Ishikawa (cell line): ENCODE measurements around the gene GALNT14.

Source experiments
- EP300 ChIP-seq: IDR thresholded peaks from 2 replicates; pipeline ENCODE4 v1.6.1; 2012; ENCODE audit warnings: borderline replicate concordance
- RAD21 ChIP-seq: IDR thresholded peaks from 2 replicates; pipeline ENCODE4 v1.6.1; 2012; ENCODE audit warnings: low read depth
- TAF1 ChIP-seq: IDR thresholded peaks from 2 replicates; pipeline ENCODE4 v1.6.1; 2012; ENCODE audit warnings: low read depth, mild to moderate bottlenecking
- ZBTB7A ChIP-seq: IDR thresholded peaks from 2 replicates; pipeline ENCODE4 v1.6.1; 2012; ENCODE audit warnings: low read depth

DNA sequence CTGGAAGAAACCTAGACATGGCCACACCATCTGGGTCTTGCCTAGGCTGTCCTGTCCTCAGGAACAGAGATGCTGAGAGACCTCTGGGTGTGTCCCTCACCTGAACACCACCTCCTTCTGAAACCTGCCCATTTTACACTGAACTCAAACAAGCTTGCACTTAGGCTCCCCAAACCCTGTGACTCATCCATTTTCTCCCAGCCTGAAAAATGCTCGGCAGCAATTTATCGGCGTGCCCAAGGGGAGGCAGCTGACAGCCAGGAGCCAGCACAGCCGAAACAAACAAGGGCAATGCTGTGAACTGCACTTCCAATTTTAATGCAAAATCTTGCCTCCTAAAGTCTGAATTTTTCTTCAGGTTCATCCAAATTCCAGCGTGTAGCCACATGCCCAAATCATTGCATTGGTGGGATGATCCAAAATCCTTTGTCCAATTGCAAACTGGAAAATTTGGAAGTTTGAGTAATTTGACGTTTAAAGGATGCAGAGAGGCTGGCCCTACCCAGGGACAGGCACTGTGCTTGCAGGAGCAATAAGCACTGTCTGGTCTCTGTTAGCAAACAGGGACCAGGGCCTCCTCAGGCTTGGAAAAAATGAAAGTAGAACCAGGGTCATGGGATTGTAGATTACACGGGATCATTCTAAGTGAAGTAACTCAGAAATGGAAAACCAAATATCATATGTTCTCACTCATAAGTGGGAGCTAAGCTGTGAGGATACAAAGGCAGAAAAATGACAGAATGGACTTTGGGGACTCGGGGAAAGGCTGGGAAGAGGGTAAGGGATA is 67.7 kb downstream of the GALNT14 start:
- TF ChIP-seq RAD21 (no peak), EP300 (no peak), TAF1 (no peak), ZBTB7A (no peak)
